Neural progenitor cell (in vitro differentiated cells): Measurements from ENCODE around the gene BCS1L. TPM values are rescaled to one million over a fixed set of nuclear protein-coding genes. Genes with fewer than 3 reads are reported as not detected.

Source experiments
- DNase-seq: peaks from one replicate; pipeline ENCODE4 v3.0.0-alpha.2; 2016; ENCODE audit warnings: low spot score
- H2AFZ ChIP-seq: fragments of 200-600 bp; sonication (generic); replicated peaks from 2 replicates; pipeline ENCODE4 v1.6.1; 2016; ENCODE audit warnings: antibody characterized with exemption
- H3F3A ChIP-seq: fragments of 200-600 bp; sonication (generic); 2 replicates; pipeline ENCODE4 v1.6.1; 2016; ENCODE audit warnings: antibody characterized with exemption, low read depth
- H3K27ac ChIP-seq: fragments of 200-600 bp; sonication (generic); 2 replicates; pipeline ENCODE4 v1.5.1; 2016; ENCODE audit warnings: mild to moderate bottlenecking
- H3K27me3 ChIP-seq: fragments of 200-600 bp; sonication (generic); 2 replicates; pipeline ENCODE4 v1.6.1; 2016; ENCODE audit warnings: mild to moderate bottlenecking, moderate library complexity
- H3K36me3 ChIP-seq: fragments of 200-600 bp; sonication (generic); 2 replicates; pipeline ENCODE4 v1.5.1; 2016
- H3K4me1 ChIP-seq: fragments of 200-600 bp; sonication (generic); 2 replicates; pipeline ENCODE4 v1.6.1; 2016; ENCODE audit warnings: mixed run types
- H3K4me2 ChIP-seq: fragments of 200-600 bp; sonication (generic); 2 replicates; pipeline ENCODE4 v1.6.1; 2016
- H3K4me3 ChIP-seq: fragments of 200-600 bp; sonication (generic); 2 replicates; pipeline ENCODE4 v1.5.1; 2016
- H3K79me2 ChIP-seq: fragments of 200-600 bp; sonication (generic); 2 replicates; pipeline ENCODE4 v1.6.1; 2016; ENCODE audit warnings: low read depth
- H3K9ac ChIP-seq: fragments of 200-600 bp; sonication (generic); 2 replicates; pipeline ENCODE4 v1.6.1; 2016
- H3K9me3 ChIP-seq: fragments of 200-600 bp; sonication (generic); 2 replicates; pipeline ENCODE4 v1.5.1; 2016; ENCODE audit warnings: low read depth
- H4K20me1 ChIP-seq: fragments of 200-600 bp; sonication (generic); 2 replicates; pipeline ENCODE4 v1.6.1; 2016; ENCODE audit warnings: low read depth
- H3K27ac Mint-ChIP-seq: 3 replicates; pipeline ENCODE4 v1.8.0; 2021; ENCODE audit warnings: mixed read lengths
- H3K27me3 Mint-ChIP-seq: 2 replicates; pipeline ENCODE4 v1.8.0; 2022; ENCODE audit warnings: low read depth, mild to moderate bottlenecking, inconsistent platforms, moderate library complexity, mixed read lengths; ENCODE audit not compliant: insufficient read depth
- H3K36me3 Mint-ChIP-seq: 3 replicates; pipeline ENCODE4 v1.8.0; 2021; ENCODE audit warnings: mixed read lengths
- H3K4me1 Mint-ChIP-seq: 3 replicates; pipeline ENCODE4 v1.8.0; 2021; ENCODE audit warnings: mixed read lengths
- H3K4me3 Mint-ChIP-seq: 3 replicates; pipeline ENCODE4 v1.8.0; 2021; ENCODE audit warnings: mild to moderate bottlenecking, moderate library complexity, mixed read lengths
- H3K9me3 Mint-ChIP-seq: 3 replicates; pipeline ENCODE4 v1.8.0; 2020; ENCODE audit warnings: mixed read lengths
- EZH2 ChIP-seq: fragments of 200-600 bp; sonication (generic); IDR thresholded peaks from 2 replicates; pipeline ENCODE4 v1.6.1; 2017; ENCODE audit warnings: antibody characterized with exemption, mild to moderate bottlenecking, moderate library complexity
- EZH2phosphoT487 ChIP-seq: fragments of 200-600 bp; sonication (generic); IDR thresholded peaks from 2 replicates; pipeline ENCODE4 v1.6.1; 2017; ENCODE audit warnings: antibody characterized with exemption
- total RNA-seq: library from RNA; depleted of rRNA; stranded (reverse); fragments of >200 nt; gene quantifications from 2 replicates; pipeline ENCODE4 v1.2.3, GENCODE V29; 2015; ENCODE audit warnings: low replicate concordance
- TF ChIP-seq, protein P1 (sequence below): fragments of 200-600 bp; sonication (generic); IDR thresholded peaks from 2 replicates; pipeline ENCODE4 v1.5.1; 2017; ENCODE audit warnings: antibody characterized with exemption, mild to moderate bottlenecking

BCS1L gene
- total RNA-seq, 1 donor from 2014 or later, result 38.3 TPM

DNA sequence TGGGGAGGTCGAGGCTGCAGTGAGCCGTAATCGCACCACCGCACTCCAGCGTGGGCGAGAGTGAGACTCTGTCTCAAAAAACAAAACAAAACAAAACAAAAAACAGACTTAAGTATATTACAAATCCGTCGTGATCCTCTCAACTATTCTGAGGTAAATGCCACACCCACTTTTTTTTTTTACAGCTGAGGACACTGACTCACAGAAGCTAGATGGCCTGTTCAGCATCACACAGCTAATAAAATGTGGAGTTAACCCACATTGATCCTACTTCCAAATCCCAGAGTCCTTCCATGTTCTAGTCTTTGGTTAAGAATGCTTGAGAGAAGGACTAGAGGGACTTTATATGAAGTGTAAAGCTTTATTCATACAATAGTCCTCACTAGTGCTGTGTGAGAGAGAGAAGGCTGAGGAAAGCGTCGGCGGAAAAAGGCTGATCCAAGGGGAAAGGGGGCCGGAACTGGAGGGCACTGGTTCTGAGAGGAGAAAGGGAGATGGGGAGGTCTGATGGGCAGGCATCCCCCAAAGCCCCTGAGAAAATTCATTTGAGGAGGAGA lies 11.7 kb downstream of the BCS1L start:
- peaks cover 6% of the 10 kb centered on the region for H3K4me1 ChIP-seq
- peaks cover 29% of the 10 kb centered on the region for H3K79me2 ChIP-seq
- Mint-ChIP-seq H3K27me3 (peaks cover 2% of the 10 kb centered on the region), H3K36me3 (peaks cover 9% of the 10 kb centered on the region), H3K27ac (peak overlapping the region; percentile 100), H3K4me3 (peak overlapping the region; percentile 99), H3K4me1 (peaks cover 21% of the 10 kb centered on the region), H3K9me3 (no peaks in the 10 kb centered on the region)
- peak; percentile 26 for DNase-seq
- H3K27ac ChIP-seq, result peak overlapping the region; percentile 65
- TF ChIP-seq, protein P1, sequence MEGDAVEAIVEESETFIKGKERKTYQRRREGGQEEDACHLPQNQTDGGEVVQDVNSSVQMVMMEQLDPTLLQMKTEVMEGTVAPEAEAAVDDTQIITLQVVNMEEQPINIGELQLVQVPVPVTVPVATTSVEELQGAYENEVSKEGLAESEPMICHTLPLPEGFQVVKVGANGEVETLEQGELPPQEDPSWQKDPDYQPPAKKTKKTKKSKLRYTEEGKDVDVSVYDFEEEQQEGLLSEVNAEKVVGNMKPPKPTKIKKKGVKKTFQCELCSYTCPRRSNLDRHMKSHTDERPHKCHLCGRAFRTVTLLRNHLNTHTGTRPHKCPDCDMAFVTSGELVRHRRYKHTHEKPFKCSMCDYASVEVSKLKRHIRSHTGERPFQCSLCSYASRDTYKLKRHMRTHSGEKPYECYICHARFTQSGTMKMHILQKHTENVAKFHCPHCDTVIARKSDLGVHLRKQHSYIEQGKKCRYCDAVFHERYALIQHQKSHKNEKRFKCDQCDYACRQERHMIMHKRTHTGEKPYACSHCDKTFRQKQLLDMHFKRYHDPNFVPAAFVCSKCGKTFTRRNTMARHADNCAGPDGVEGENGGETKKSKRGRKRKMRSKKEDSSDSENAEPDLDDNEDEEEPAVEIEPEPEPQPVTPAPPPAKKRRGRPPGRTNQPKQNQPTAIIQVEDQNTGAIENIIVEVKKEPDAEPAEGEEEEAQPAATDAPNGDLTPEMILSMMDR, result no peak
- TF ChIP-seq EZH2phosphoT487 (no peak), EZH2 (no peak)
- no peaks in the 10 kb centered on the region for H4K20me1 ChIP-seq
- H3F3A ChIP-seq, result peaks cover 5% of the 10 kb centered on the region
- H3K4me3 ChIP-seq, result peak overlapping the region; percentile 86
- H3K36me3 ChIP-seq, result no peaks in the 10 kb centered on the region
- H3K9ac ChIP-seq, result peak overlapping the region; percentile 87
- H3K4me2 ChIP-seq, result peak overlapping the region; percentile 94
- H2AFZ ChIP-seq, result peak overlapping the region; percentile 96
- H3K9me3 ChIP-seq, result no peaks in the 10 kb centered on the region
- H3K27me3 ChIP-seq, result no peaks in the 10 kb centered on the region

GRCh38 chr2:218671654-218672566 lies 12.4 kb downstream of the BCS1L start, which contains the start of the genes RNF25 and STK36:
Gene RNF25 (minus strand): TSS chr2:218672002. CDS start chr2:218671970, 32 bp downstream.
Gene STK36 (plus strand): TSS chr2:218672086. CDS start chr2:218672830, 744 bp downstream.
- Histone ChIP-seq H3K27me3 (no peaks in the 10 kb centered on the region), H2AFZ (peak within 1 kb of the TSS; percentile 96), H3K27ac (peak within 1 kb of the TSS; percentile 65), H3F3A (peaks cover 5% of the 10 kb centered on the region), H3K4me3 (peak within 1 kb of the TSS; percentile 86), H3K9ac (peak within 1 kb of the TSS; percentile 87), H3K36me3 (no peaks in the 10 kb centered on the region), H3K4me2 (peak within 1 kb of the TSS; percentile 94), H3K79me2 (peaks cover 29% of the 10 kb centered on the region), H3K4me1 (peaks cover 6% of the 10 kb centered on the region), H4K20me1 (no peaks in the 10 kb centered on the region), H3K9me3 (no peaks in the 10 kb centered on the region)
- peaks cover 11% of the 10 kb centered on the region for H3K36me3 Mint-ChIP-seq
- TF ChIP-seq EZH2phosphoT487 (no peak), EZH2 (no peak)
- TF ChIP-seq, protein P1, result no peak
- H3K27ac Mint-ChIP-seq, result peak within 1 kb of the TSS; percentile 100
- peak within 1 kb of the TSS; percentile 99 for H3K4me3 Mint-ChIP-seq
- peaks cover 3% of the 10 kb centered on the region for H3K27me3 Mint-ChIP-seq
- peaks cover 21% of the 10 kb centered on the region for H3K4me1 Mint-ChIP-seq
- H3K9me3 Mint-ChIP-seq, result no peaks in the 10 kb centered on the region
- DNase-seq, result peak; percentile 94

GRCh38 chr2:218679119-218679518 lies 19.6 kb downstream of the BCS1L start:
- H3K79me2 ChIP-seq, result no peaks in the 10 kb centered on the region
- no peak overlapping the region for H3K4me3 ChIP-seq
- DNase-seq, result no peak
- H3K27ac ChIP-seq, result no peak overlapping the region
- Mint-ChIP-seq H3K27me3 (peaks cover 3% of the 10 kb centered on the region), H3K9me3 (no peaks in the 10 kb centered on the region), H3K27ac (no peak overlapping the region), H3K4me1 (no peaks in the 10 kb centered on the region), H3K4me3 (no peak overlapping the region), H3K36me3 (peaks cover 18% of the 10 kb centered on the region)
- no peaks in the 10 kb centered on the region for H4K20me1 ChIP-seq
- H3K9ac ChIP-seq, result no peak overlapping the region
- H3F3A ChIP-seq, result no peaks in the 10 kb centered on the region
- no peak overlapping the region for H3K4me2 ChIP-seq
- no peaks in the 10 kb centered on the region for H3K36me3 ChIP-seq
- no peak overlapping the region for H2AFZ ChIP-seq
- no peaks in the 10 kb centered on the region for H3K27me3 ChIP-seq
- no peaks in the 10 kb centered on the region for H3K4me1 ChIP-seq
- no peaks in the 10 kb centered on the region for H3K9me3 ChIP-seq
- TF ChIP-seq, protein P1, result no peak
- TF ChIP-seq EZH2, result no peak
- no peak for TF ChIP-seq EZH2phosphoT487
